HepG2 (cell line): Measurements from ENCODE around the gene MYOZ3.

Experiments
- BHLHE40 ChIP-seq: IDR thresholded peaks from 2 replicates; pipeline ENCODE4 v1.6.1; 2011; ENCODE audit warnings: low read length, improper control_type of control experiment
- ETV6 ChIP-seq: sonication (generic); formaldehyde crosslinking; conservative IDR thresholded peaks from 2 replicates; pipeline ENCODE4 v1.4.0; 2020; ENCODE audit warnings: missing genetic modification reagents
- FIP1L1 ChIP-seq: fragments of 200-400 bp; formaldehyde crosslinking; IDR thresholded peaks from 2 replicates; pipeline ENCODE4 v1.6.1; 2018; ENCODE audit warnings: low read depth, mild to moderate bottlenecking, low read length, moderate library complexity, borderline replicate concordance; ENCODE audit not compliant: insufficient read depth
- FOSL1 ChIP-seq: sonication (generic); formaldehyde crosslinking; IDR thresholded peaks from 2 replicates; pipeline ENCODE4 v1.9.0; 2021; ENCODE audit warnings: missing genetic modification reagents, borderline replicate concordance
- FOXA1 ChIP-seq, 2 experiments: fragments of 450-650 bp in 1 of 2; sonication (generic) in 1 of 2; formaldehyde crosslinking in 1 of 2; IDR thresholded peaks; 2 replicates each; pipeline versions ENCODE4 v1.4.0 to v1.6.1; 2016 to 2020; ENCODE audit warnings: missing genetic modification reagents in 1 of 2
- KDM1A ChIP-seq: IDR thresholded peaks from 2 replicates; pipeline ENCODE4 v1.6.1; 2016; ENCODE audit warnings: missing compliant biosample characterization
- NFYB ChIP-seq: sonication (generic); formaldehyde crosslinking; IDR thresholded peaks from 2 replicates; pipeline ENCODE4 v1.4.0; 2020; ENCODE audit warnings: missing genetic modification reagents
- POLR2A ChIP-seq, 2 experiments: IDR thresholded peaks; 2 replicates each; pipeline ENCODE4 v1.6.1; 2011; ENCODE audit warnings: low read depth in 2 of 2, low read length in 2 of 2, mild to moderate bottlenecking in 1 of 2, moderate library complexity in 1 of 2; ENCODE audit not compliant: insufficient read depth in 1 of 2
- RARG ChIP-seq: sonication (generic); formaldehyde crosslinking; IDR thresholded peaks from 2 replicates; pipeline ENCODE4 v1.4.0; 2020; ENCODE audit warnings: low read depth, mild to moderate bottlenecking, missing genetic modification reagents
- ZNF552 ChIP-seq: sonication (generic); formaldehyde crosslinking; IDR thresholded peaks from 2 replicates; pipeline ENCODE4 v1.9.0; 2022; ENCODE audit warnings: missing genetic modification reagents, mild to moderate bottlenecking, borderline replicate concordance
- ZNF746 ChIP-seq: sonication (generic); formaldehyde crosslinking; IDR thresholded peaks from 2 replicates; pipeline ENCODE4 v1.8.0; 2022; ENCODE audit warnings: mild to moderate bottlenecking, missing genetic modification reagents
- TF ChIP-seq, protein P1 (sequence below): sonication (generic); formaldehyde crosslinking; IDR thresholded peaks from 2 replicates; pipeline ENCODE4 v1.5.0; 2020; ENCODE audit warnings: mild to moderate bottlenecking, missing genetic modification reagents, moderate library complexity

DNA sequence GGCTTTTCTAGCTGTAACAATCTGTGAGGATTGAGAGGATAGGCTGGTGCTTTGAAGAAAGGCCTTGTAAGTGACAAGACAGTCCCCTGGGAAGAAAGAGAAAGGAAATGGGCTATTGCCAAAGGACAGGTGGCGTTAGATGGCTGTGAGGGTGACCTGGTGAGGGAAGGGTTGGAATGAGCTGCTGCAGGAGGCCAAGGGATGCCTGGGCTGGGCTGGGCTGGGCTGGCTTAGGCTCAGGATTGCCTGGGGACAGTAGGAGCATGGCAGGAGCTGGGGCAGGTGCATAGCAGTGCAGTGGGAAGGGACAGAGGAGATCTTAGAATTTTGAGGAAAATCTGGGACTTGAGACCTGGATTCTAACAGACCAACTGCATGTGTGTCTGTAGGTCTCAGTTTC is 9.7 kb upstream of the MYOZ3 start:
- no peak for TF ChIP-seq POLR2A (IDR thresholded peaks at IDR 0.05; ENCODE audit: insufficient read depth in 1 of 2, low read depth in 2 of 2, low read length in 2 of 2)
- no peak for TF ChIP-seq RARG (CRISPR knock-in tag)
- TF ChIP-seq ZNF552 (CRISPR knock-in tag) = no peak
- TF ChIP-seq, protein P1, sequence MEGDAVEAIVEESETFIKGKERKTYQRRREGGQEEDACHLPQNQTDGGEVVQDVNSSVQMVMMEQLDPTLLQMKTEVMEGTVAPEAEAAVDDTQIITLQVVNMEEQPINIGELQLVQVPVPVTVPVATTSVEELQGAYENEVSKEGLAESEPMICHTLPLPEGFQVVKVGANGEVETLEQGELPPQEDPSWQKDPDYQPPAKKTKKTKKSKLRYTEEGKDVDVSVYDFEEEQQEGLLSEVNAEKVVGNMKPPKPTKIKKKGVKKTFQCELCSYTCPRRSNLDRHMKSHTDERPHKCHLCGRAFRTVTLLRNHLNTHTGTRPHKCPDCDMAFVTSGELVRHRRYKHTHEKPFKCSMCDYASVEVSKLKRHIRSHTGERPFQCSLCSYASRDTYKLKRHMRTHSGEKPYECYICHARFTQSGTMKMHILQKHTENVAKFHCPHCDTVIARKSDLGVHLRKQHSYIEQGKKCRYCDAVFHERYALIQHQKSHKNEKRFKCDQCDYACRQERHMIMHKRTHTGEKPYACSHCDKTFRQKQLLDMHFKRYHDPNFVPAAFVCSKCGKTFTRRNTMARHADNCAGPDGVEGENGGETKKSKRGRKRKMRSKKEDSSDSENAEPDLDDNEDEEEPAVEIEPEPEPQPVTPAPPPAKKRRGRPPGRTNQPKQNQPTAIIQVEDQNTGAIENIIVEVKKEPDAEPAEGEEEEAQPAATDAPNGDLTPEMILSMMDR (CRISPR knock-in tag) = no peak
- no peak for TF ChIP-seq FOXA1 (IDR thresholded peaks at IDR 0.05)
- TF ChIP-seq FOXA1 (CRISPR knock-in tag; IDR thresholded peaks at IDR 0.05) = no peak
- TF ChIP-seq FIP1L1 = no peak
- TF ChIP-seq NFYB (CRISPR knock-in tag) = no peak
- TF ChIP-seq KDM1A = no peak
- no peak for TF ChIP-seq BHLHE40
- no peak for TF ChIP-seq ETV6 (CRISPR knock-in tag)
- no peak for TF ChIP-seq ZNF746 (CRISPR knock-in tag)
- TF ChIP-seq FOSL1 (CRISPR knock-in tag) = no peak
